HepG2 (cell line): ENCODE measurements around the gene RPS2. TPM values are rescaled to one million over a fixed set of nuclear protein-coding genes. Genes with fewer than 3 reads are reported as not detected.
A peak's percentile ranks its signal among the peaks of the same experiment; 100 is the strongest.

Experiments
- BCL6 ChIP-seq: IDR thresholded peaks from 2 replicates; pipeline ENCODE4 v1.6.1; 2016; ENCODE audit warnings: missing genetic modification reagents, missing compliant biosample characterization
- CCDC6 ChIP-seq: sonication (generic); formaldehyde crosslinking; IDR thresholded peaks from 2 replicates; pipeline ENCODE4 v1.8.1; 2022; ENCODE audit warnings: mild to moderate bottlenecking, missing genetic modification reagents, moderate library complexity
- GLI4 ChIP-seq: sonication (generic); formaldehyde crosslinking; IDR thresholded peaks from 2 replicates; pipeline ENCODE4 v1.5.1; 2020; ENCODE audit warnings: missing genetic modification reagents, mild to moderate bottlenecking, moderate library complexity, borderline replicate concordance
- LCORL ChIP-seq, 2 experiments: fragments of 450-650 bp in 1 of 2; sonication (generic) in 1 of 2; formaldehyde crosslinking in 1 of 2; IDR thresholded peaks; 2 replicates each; pipeline versions ENCODE4 v1.5.0 to v1.6.1; 2017 to 2020; ENCODE audit warnings: antibody characterized with exemption in 1 of 2, missing genetic modification reagents in 1 of 2
- MAZ ChIP-seq, 2 experiments: sonication (generic) in 1 of 2; formaldehyde crosslinking in 1 of 2; IDR thresholded peaks; 2 replicates each; pipeline versions ENCODE4 v1.5.0 to v1.6.1; 2012 to 2020; ENCODE audit warnings: low read depth in 2 of 2, mild to moderate bottlenecking in 2 of 2, borderline replicate concordance in 1 of 2, improper control_type of control experiment in 1 of 2, low read length in 1 of 2, missing genetic modification reagents in 1 of 2, moderate library complexity in 1 of 2
- PITX1 ChIP-seq: sonication (generic); formaldehyde crosslinking; IDR thresholded peaks from 2 replicates; pipeline ENCODE4 v1.5.1; 2020; ENCODE audit warnings: mild to moderate bottlenecking, missing genetic modification reagents
- POGK ChIP-seq: sonication (generic); formaldehyde crosslinking; conservative IDR thresholded peaks from 2 replicates; pipeline ENCODE4 v1.8.0; 2022; ENCODE audit warnings: mild to moderate bottlenecking, moderate library complexity, missing genetic modification reagents
- POLR2AphosphoS2 ChIP-seq: IDR thresholded peaks from 2 replicates; pipeline ENCODE4 v1.6.1; 2011; ENCODE audit warnings: low read depth, low read length, improper control_type of control experiment
- RBFOX2 ChIP-seq: fragments of 200-400 bp; formaldehyde crosslinking; IDR thresholded peaks from 2 replicates; pipeline ENCODE4 v1.6.1; 2017; ENCODE audit warnings: low read depth, mild to moderate bottlenecking, low read length
- SOX5 ChIP-seq: IDR thresholded peaks from 2 replicates; pipeline ENCODE4 v1.6.1; 2016; ENCODE audit warnings: borderline replicate concordance
- TAF15 ChIP-seq: fragments of 200-400 bp; formaldehyde crosslinking; IDR thresholded peaks from one replicate; pipeline ENCODE4 v1.6.1; 2018; ENCODE audit warnings: mild to moderate bottlenecking, low read depth, low read length; ENCODE audit not compliant: poor library complexity, severe bottlenecking
- TEAD3 ChIP-seq: optimal IDR thresholded peaks from 2 replicates; pipeline ENCODE3; 2016; ENCODE audit warnings: borderline replicate concordance
- ZBTB10 ChIP-seq: sonication (generic); formaldehyde crosslinking; IDR thresholded peaks from 2 replicates; pipeline ENCODE4 v1.4.0; 2020; ENCODE audit warnings: missing genetic modification reagents, borderline replicate concordance
- ZFP36 ChIP-seq: fragments of 150-350 bp; IDR thresholded peaks from 2 replicates; pipeline ENCODE4 v1.6.1; 2018; ENCODE audit warnings: borderline replicate concordance, low read length, low read depth; ENCODE audit not compliant: partially characterized antibody
- ZNF121 ChIP-seq: sonication (generic); formaldehyde crosslinking; IDR thresholded peaks from 2 replicates; pipeline ENCODE4 v1.5.0; 2020; ENCODE audit warnings: mild to moderate bottlenecking, missing genetic modification reagents
- ZNF740 ChIP-seq: sonication (generic); formaldehyde crosslinking; IDR thresholded peaks from 2 replicates; pipeline ENCODE4 v1.4.0; 2020; ENCODE audit warnings: missing genetic modification reagents
- ZNF766 ChIP-seq: sonication (generic); formaldehyde crosslinking; IDR thresholded peaks from 2 replicates; pipeline ENCODE4 v1.5.0; 2020; ENCODE audit warnings: missing genetic modification reagents, borderline replicate concordance
- polyA plus RNA-seq, 8 experiments: library from polyadenylated mRNA; depleted of rRNA in 3 of 8; stranded (reverse) in 7 of 8; unstranded in 1 of 8; fragments of >200 nt; fragmentation: Illumina TruSeq in 4 of 8; extraction: Trizol in 4 of 8; gene quantifications; 2 replicates each; pipeline versions ENCODE4 v1.2.1 to v1.2.3, GENCODE V29; 2011 to 2016; ENCODE audit warnings: low read depth in 4 of 8, missing spikeins in 1 of 8, mixed read lengths in 1 of 8; ENCODE audit not compliant: insufficient read depth in 1 of 8
- total RNA-seq, 5 experiments: library from RNA; depleted of rRNA; stranded (reverse); fragments of >200 nt; fragmentation: Illumina TruSeq; extraction: Trizol; gene quantifications; 2 replicates each; pipeline ENCODE4 v1.2.3, GENCODE V29; 2016; ENCODE audit warnings: low read depth in 1 of 5
- TF ChIP-seq, protein P1 (sequence below): sonication (generic); formaldehyde crosslinking; IDR thresholded peaks from 2 replicates; pipeline ENCODE4 v1.4.0; 2020; ENCODE audit warnings: missing genetic modification reagents
- TF ChIP-seq, protein P2 (sequence below): IDR thresholded peaks from 2 replicates; pipeline ENCODE4 v1.6.1; 2012; ENCODE audit warnings: low read depth, low read length, improper control_type of control experiment

RPS2 gene
- total and polyA plus RNA-seq, 2 of the 13 experiments (the other 11 are each of a cell fraction or from before 2014, with no cell fraction given) = 1,908 to 4,514 TPM

- TF ChIP-seq POGK (peak; percentile 75), CCDC6 (CRISPR knock-in tag) (peak; percentile 91), ZNF766 (CRISPR knock-in tag) (peak; percentile 23; the same call in 1 of the 2 replicates), BCL6 (CRISPR knock-in tag) (peak; percentile 40), PITX1 (CRISPR knock-in tag) (peak; percentile 57), GLI4 (CRISPR knock-in tag) (no peak), RBFOX2 (peak; percentile 81), MAZ (IDR thresholded peaks at IDR 0.05; ENCODE audit: borderline replicate concordance, low read depth, low read length) (peak; percentile 76; the same call in 1 of the 2 replicates), MAZ (CRISPR knock-in tag; IDR thresholded peaks at IDR 0.05; ENCODE audit: low read depth) (peak; percentile 85), TAF15 (peak; percentile 28), ZNF740 (no peak), ZBTB10 (CRISPR knock-in tag) (no peak), ZFP36 (no peak), POLR2AphosphoS2 (no peak), TEAD3 (CRISPR knock-in tag) (peak; percentile 57), LCORL (IDR thresholded peaks at IDR 0.05) (no peak), LCORL (CRISPR knock-in tag; IDR thresholded peaks at IDR 0.05) (peak; percentile 90), SOX5 (CRISPR knock-in tag) (no peak), ZNF121 (CRISPR knock-in tag) (0 out of 2 replicates have a peak, but pooled peaks have one; percentile 6)
- TF ChIP-seq, protein P1, sequence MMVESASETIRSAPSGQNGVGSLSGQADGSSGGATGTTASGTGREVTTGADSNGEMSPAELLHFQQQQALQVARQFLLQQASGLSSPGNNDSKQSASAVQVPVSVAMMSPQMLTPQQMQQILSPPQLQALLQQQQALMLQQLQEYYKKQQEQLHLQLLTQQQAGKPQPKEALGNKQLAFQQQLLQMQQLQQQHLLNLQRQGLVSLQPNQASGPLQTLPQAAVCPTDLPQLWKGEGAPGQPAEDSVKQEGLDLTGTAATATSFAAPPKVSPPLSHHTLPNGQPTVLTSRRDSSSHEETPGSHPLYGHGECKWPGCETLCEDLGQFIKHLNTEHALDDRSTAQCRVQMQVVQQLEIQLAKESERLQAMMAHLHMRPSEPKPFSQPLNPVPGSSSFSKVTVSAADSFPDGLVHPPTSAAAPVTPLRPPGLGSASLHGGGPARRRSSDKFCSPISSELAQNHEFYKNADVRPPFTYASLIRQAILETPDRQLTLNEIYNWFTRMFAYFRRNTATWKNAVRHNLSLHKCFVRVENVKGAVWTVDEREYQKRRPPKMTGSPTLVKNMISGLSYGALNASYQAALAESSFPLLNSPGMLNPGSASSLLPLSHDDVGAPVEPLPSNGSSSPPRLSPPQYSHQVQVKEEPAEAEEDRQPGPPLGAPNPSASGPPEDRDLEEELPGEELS (CRISPR knock-in tag) = no peak; the same call in 1 of the 2 replicates
- TF ChIP-seq, protein P2, sequence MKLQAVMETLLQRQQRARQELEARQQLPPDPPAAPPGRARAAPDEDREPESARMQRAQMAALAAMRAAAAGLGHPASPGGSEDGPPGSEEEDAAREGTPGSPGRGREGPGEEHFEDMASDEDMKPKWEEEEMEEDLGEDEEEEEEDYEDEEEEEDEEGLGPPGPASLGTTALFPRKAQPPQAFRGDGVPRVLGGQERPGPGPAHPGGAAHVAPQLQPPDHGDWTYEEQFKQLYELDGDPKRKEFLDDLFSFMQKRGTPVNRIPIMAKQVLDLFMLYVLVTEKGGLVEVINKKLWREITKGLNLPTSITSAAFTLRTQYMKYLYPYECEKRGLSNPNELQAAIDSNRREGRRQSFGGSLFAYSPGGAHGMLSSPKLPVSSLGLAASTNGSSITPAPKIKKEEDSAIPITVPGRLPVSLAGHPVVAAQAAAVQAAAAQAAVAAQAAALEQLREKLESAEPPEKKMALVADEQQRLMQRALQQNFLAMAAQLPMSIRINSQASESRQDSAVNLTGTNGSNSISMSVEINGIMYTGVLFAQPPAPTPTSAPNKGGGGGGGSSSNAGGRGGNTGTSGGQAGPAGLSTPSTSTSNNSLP = no peak
These were observed 19.1 kb upstream of the RPS2 start, which contains the start of gene GFER (continued) for GRCh38 chr16:1983544-1984346.
